T47D (cell line): ENCODE measurements around the gene EML3.
"Not testable (repeated sequence)": the region's sequence is repeated elsewhere in the genome, so short reads cannot be mapped to it uniquely, and the experiment has no call there.

Experiments
- DNase-seq, 2 experiments: peaks; one replicate each; pipeline versions ENCODE4 v3.0.0 to v3.0.0-alpha.2; 2011 to 2012; ENCODE audit warnings: low read depth in 1 of 2, low spot score in 1 of 2
- JUND ChIP-seq: IDR thresholded peaks from 2 replicates; pipeline ENCODE4 v1.6.1; 2012; ENCODE audit warnings: low read depth
- in situ Hi-C: cut with HindIII; loops from 2 replicates; pipeline ENCODE4 v1.10.0; 2016; ENCODE audit warnings: low sequenced_read_pairs, low pct_unique_long_range_greater_than_20kb

Gene EML3, protein sequence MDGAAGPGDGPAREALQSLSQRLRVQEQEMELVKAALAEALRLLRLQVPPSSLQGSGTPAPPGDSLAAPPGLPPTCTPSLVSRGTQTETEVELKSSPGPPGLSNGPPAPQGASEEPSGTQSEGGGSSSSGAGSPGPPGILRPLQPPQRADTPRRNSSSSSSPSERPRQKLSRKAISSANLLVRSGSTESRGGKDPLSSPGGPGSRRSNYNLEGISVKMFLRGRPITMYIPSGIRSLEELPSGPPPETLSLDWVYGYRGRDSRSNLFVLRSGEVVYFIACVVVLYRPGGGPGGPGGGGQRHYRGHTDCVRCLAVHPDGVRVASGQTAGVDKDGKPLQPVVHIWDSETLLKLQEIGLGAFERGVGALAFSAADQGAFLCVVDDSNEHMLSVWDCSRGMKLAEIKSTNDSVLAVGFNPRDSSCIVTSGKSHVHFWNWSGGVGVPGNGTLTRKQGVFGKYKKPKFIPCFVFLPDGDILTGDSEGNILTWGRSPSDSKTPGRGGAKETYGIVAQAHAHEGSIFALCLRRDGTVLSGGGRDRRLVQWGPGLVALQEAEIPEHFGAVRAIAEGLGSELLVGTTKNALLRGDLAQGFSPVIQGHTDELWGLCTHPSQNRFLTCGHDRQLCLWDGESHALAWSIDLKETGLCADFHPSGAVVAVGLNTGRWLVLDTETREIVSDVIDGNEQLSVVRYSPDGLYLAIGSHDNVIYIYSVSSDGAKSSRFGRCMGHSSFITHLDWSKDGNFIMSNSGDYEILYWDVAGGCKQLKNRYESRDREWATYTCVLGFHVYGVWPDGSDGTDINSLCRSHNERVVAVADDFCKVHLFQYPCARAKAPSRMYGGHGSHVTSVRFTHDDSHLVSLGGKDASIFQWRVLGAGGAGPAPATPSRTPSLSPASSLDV

DNA sequence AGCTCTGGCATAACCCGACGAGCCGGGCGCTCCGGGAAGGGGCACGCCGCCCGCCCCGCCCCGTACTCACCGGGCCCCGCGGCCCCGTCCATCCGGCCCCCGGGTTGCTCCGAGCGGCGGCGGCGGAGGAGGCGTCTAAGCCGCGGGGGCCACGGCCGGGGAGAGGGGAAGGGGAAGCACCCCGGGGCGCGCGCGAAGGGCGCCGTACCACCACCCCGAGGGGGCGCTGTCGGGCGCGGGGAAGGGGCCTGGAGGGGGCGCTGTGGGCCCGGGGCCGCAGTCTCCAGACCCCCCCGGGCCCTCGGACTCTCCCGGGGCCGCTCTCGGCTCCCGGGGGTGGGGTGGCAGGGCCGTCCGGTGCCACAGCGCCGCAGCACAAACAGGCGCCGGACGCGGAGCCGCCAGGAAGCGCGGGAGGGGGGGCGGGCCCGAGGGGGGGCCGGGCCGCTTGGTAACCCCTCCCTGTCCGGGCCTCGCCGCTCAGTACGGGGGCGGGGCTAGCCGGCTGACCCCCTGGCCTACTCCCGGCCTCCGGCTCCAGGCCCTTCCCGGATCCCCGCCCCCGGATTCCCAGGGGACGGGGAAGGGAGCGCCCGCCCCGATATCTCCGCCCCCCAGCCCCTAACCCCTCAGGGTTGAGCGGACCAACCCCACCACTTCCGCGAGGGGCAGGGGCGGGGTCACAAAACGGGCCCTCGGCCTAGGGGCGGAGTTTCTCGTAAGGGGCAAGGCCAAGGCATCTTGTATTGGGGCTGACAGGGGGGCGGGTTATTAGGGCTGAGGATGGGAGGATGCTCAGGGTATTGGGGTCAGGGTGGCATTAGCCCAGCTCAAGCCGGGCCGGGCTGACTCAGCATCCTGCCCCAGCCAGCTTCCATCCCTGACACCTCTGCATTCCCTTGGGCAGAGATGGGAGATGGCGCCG, at the start of gene EML3, which contains the start of gene ROM1:
EML3 (minus strand) TSS at position 410 of the 925 bp plus-strand sequence; CDS start at position 92, 318 bp downstream.
ROM1 (plus strand) TSS at position 892 of the 925 bp plus-strand sequence; CDS start at position 917, 25 bp downstream.
- peak; percentile 82 to 89 for DNase-seq
- TF ChIP-seq JUND: no peak
- in situ Hi-C loops: no loop called here

- DNase-seq: no peak
- TF ChIP-seq JUND: no peak
- in situ Hi-C loops: no loop called here
These were observed 44.3 kb upstream of the EML3 start for GRCh38 chr11:62656796-62657429.

DNA sequence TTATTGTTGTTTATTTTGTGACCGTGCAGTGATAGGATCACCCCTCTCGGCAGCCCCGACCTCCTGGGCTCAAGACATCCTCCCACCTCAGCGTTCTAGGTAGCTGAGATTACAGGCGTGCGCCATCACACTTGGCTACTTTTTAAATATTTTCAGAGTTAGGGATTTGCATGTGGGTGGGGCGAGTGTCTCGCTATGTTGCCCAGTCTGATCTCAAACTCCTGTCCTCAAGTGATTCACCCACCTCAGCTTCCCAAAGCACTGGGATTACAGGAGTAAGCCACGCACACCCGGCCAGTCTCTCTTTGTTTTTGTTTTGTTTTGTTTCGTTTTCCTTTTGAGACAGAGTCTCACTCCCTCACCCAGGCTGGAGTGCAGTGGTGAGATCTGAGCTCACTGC, 41.7 kb upstream of the EML3 start:
- DNase-seq: no peak
- TF ChIP-seq JUND: no peak
- in situ Hi-C loops: no loop called here

DNA sequence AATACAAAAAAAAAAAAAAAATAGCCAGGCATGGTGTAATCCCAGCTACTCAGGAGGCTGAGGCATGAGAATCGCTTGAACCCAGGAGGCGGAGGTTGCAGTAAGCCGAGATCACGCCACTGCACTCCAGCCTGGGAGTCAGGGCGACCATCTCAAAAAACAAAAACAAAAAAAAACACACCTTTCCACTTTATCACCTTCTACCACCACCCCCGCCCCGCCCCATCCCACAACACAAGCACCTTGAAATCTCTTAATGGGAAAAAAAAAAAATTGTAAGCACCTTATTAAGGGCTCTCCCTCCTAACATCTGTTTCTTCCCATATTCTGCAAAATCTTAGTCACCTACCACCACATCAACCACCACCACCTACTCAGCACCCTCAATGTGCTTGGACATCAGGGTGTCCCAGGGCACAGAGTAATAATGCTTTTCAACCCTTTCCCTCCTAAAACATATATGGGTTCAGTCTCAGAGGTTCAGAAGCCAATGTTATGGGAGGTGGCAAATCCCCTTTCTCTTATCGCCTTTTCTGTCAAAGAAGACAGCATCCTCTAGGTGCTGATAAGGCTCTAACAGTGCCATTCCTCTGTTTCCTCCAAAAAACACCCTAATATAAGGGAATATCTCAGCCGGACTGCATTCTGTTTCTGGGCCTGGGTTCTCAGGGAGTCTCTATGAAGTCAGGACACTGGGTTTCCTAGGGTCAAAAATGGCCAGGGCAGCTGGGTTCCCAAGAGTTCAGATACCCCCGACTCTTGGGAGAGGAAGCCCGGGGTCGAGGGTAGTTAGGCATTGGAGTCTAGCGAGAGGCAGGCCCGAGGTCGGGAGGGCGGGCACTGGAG, 39.8 kb upstream of the EML3 start:
- DNase-seq: no peak
- in situ Hi-C loops: no loop called here
- no peak for TF ChIP-seq JUND

- in situ Hi-C loops: not testable (repeated sequence)
These were observed 37.7 kb upstream of the EML3 start for GRCh38 chr11:62650283-62650682.

GRCh38 chr11:62649486-62649885, 36.9 kb upstream of the EML3 start:
- in situ Hi-C loops: no loop called here
- TF ChIP-seq JUND: no peak
- DNase-seq: no peak

More at GRCh38 chr11:62650283-62650682, 37.7 kb upstream of the EML3 start:
- DNase-seq: not testable (repeated sequence)

GRCh38 chr11:62648967-62649364, 36.4 kb upstream of the EML3 start:
- DNase-seq: no peak
- in situ Hi-C loops: no loop called here
- TF ChIP-seq JUND: no peak

DNA sequence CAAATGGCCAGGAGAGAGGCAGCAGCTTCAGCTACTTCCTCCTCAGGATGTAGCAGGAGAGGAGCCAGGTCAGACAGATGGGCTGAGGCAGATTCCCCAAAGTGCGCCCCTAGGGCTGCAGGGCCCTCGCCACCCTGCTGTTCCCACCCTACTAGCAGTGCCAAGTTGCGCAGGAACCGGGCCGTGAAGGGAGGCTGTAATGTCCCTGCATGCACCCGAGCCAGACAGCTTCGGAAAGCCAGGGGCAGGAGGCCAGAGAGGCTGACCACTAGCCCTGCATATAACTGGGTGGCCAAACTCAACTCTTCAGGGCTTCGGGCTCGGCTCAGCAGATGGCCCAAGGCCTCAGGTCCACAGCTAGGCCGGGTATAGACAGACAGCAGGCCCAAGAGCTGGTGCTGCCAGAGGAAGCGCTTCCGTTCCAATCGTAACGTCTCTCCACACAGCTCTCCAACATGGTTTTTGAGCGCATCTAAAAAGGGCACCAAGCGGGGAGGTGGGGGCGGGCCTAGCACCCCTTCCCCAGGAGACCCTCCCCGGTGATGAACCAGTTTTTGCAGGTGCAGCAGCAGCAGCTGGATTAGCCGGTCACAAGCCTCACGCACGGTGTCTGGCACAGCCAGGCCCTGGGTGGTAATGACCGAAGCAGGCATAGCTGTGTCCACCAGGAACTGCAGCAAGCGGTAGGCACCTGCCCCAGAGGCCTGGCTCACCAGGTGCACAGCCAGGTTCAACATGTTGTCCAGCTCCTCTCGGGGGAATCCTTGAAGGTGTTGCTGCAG, 35.8 kb upstream of the EML3 start:
- in situ Hi-C loops: no loop called here
- no peak for TF ChIP-seq JUND
- DNase-seq: no peak

GRCh38 chr11:62647609-62648005, 35.0 kb upstream of the EML3 start:
- TF ChIP-seq JUND: no peak
- in situ Hi-C loops: no loop called here
- DNase-seq: no peak

DNA sequence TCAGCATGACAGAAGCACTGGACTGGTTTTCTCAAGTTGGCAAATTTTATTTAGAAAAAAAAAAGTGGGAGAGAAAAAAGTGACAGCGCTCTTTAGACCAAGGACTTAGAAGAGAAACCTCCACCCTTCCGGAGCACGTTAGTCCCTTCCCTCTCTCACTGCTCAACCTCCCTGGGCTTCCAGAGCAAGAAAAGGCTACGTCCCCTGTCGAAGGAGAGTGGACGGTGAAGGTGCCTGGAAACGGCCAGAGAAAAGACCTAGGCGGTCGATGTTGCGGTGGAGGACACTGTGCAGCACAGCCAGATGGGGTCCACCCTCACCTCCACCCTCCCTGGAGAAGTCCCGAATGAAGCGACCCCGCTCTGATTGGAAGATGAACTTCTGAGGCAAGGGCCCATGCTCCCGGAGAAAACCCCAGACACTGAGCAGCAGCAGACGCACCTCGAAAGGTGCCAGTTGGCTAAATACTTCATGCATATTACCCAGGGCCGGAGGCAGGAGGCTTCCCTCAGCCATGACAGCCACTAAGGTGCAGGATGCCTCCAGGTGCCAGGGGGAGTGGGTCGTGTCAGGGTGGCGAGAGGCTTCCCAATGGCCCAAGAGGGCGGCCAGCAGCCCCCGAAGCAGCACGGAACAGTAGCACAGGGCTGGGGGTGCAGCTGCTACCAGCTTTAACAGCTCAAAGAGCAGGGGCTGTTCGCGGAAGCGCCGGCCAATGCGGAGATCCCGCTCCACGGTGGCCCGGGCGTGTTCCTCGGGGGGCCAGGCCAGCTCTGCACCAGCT, 34.4 kb upstream of the EML3 start:
- no peak for DNase-seq
- no peak for TF ChIP-seq JUND
- in situ Hi-C loops: no loop called here
